ENCODE results near the gene UTS2R. TPM values are rescaled to one million over a fixed set of nuclear protein-coding genes. Genes with fewer than 3 reads are reported as not detected.

Gene UTS2R
- total RNA-seq, 1 donor from 2014 or later: 5.8 TPM

DNA sequence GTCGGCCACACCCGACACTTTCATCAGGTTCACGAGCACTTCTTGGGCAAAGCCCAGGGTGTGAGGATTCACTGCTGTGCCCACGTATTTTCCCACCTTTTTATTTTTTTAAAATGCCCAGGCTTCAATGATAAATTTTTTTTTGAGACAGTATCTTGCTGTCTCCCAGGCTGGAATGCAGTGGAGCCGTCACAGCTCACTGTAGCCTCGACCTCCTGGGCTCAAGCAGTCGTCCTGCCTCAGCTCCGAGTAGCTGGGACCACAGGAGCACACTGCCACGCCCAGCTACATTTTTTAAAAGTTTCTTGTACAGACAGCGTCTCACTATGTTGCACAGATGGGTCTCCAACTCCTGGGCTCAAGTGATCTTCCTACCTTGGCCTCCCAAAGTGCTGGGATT, 17.8 kb downstream of the UTS2R start:
- no peak for DNase-seq

DNA sequence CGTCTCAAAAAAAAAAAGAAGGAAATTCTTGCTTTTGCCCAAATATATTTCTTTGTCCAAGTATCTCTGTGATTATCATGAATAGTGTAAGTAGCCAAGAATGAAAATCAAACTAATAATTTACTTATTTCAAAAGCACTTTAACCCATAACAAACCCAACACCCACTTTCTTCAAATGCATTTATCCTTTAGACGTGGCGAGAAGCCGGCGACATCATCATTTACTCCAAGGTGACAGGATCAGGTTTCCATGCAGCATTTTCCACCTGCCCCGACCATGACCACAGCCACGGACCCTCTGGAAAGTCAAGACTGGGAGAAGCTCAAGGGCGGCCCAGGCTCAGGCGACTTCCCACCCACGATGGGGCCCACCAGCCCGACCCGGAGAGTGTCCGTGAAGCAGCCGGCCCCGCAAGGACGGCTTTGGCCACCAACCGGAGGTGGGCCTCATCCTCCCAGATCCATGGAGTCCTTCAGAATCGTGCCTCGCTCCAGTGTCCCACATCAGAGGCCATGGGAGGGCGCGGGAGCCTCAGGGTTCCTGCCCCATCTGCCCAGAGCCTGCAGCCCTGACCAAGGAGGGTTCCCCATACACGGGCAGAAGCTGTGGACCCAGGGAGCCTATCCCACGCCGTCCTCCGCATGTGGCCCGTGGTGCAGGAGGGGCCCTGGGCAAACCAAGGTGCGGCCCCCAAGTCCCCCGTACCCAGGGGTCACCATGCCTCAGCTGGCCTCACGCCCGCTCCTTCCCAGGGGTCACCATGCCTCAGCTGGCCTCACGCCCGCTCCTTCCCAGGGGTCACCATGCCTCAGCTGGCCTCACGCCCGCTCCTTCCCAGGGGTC, 18.7 kb downstream of the UTS2R start:
- DNase-seq: no peak

DNA sequence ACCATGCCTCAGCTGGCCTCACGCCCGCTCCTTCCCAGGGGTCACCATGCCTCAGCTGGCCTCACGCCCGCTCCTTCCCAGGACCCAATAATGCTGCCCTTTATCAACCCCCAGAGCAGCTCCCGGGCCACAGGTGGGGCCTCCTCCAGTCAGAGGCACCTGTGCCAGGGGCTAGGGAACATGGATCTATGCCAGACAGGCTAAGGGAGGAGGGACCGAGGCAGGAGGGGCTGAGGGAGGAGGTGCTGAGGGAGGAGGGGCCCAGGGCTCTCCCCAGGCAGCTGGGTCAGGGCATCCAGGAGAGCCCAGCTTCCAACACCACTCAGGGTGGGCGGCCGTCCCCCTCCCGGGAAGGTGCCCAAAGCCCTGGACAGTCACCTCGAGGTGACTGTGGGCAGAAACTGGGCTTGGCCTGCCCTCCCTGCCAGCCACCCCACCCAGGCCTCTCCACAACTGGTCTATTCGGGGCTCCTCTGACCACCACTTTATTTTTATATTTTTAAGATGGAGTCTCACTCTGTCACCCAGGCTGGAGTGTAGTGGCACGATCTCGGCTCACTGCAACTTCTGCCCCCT, 19.4 kb downstream of the UTS2R start:
- DNase-seq: no peak

DNA sequence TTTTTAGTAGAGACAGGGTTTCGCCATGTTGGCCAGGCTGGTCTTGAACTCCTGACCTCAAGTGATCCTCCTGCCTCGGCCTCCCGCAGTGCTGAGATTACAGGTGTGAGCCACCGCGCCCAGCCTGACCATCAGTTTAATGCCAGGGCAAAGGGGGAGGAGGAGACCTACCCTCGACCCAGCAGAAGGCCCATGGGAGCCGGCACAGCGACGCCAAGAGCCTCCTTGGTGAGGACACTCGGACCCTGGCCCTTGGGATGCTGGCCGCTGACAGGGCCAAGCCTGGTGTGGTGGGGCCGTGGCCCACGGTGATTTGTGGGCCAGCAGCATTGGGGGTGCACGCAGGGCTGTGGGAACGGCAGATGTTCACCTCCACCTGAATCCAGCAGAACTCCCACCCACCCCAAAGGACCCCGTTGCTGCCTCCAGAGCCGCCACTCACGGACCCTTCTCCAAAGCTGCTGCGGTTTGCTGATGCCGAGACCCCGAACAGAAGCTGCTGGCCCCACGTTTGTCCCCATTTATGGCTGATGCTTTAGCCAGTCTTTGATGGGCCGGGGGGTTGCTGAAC, 20.0 kb downstream of the UTS2R start:
- DNase-seq: no peak

DNA sequence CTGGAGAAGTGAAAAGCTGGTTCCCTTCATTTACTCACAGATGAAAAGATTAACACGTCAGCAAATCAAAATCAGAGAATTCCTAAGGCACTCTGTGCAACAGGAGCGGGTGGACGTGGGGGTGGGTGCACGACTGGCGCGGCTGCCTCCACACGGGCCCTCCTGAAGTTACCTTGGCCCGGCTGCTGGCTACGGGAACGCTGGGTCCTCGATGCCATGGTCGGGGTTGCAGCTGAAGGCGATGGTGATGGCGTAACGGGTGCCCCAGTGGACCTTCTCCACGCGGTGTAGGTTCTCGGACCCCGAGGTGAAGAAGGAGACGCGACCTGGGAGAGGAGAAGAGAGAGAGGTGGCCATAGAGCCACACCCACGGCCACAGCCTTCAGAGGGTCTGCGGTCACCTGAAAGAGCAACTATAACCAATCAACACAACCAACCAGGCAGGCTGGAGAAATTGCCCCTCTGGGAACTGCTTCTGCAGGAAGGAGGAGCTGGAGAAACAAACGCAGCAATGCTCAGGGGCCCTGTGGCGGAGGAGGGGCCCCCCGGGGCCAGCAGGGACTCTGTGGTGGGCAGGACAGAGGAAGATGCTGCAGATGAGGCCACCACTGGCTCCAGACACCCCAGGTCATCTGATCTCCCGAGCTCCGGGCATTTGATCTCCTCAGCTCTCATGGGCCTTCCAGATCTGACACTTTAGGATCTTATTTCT, 20.8 kb downstream of the UTS2R start:
- DNase-seq: no peak

DNA sequence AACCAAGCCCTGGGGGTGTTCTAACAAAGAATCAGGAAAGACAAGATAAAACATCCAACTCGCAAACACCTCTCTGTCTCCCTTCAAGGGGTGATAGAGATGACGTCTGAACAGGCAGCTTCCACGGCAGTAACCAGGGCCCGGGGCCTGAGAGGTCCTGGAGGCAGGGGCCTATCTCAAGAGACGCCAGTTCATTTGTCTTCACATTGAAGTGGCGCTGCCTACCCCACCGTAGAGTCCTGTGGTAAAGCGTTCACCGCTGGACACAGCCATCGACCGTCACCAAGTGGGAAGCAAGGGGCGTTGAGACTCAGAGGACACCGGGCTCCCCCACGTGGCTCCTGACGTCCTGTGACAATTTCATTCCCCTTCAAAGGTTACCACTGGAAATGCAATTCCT, 21.4 kb downstream of the UTS2R start:
- DNase-seq: no peak

DNA sequence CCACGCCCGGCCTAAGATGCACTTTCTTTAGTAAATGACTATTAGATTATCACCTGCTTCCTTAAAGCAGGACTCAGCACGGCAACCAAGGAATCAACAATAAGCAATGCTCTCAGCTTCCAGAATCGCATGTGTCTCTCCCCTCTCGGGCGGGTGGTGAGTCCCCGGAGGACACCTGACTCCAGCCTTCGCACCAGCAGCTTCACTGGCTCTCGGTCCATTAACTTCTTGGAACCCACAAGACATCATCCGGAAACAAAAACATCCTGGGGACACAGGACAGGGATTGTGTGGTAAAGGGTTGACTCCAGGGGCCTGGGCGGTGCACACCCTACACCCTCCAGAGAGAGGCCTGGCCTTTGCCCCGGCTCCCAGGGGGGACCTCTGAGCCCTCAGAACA, 22.7 kb downstream of the UTS2R start:
- DNase-seq: no peak

DNA sequence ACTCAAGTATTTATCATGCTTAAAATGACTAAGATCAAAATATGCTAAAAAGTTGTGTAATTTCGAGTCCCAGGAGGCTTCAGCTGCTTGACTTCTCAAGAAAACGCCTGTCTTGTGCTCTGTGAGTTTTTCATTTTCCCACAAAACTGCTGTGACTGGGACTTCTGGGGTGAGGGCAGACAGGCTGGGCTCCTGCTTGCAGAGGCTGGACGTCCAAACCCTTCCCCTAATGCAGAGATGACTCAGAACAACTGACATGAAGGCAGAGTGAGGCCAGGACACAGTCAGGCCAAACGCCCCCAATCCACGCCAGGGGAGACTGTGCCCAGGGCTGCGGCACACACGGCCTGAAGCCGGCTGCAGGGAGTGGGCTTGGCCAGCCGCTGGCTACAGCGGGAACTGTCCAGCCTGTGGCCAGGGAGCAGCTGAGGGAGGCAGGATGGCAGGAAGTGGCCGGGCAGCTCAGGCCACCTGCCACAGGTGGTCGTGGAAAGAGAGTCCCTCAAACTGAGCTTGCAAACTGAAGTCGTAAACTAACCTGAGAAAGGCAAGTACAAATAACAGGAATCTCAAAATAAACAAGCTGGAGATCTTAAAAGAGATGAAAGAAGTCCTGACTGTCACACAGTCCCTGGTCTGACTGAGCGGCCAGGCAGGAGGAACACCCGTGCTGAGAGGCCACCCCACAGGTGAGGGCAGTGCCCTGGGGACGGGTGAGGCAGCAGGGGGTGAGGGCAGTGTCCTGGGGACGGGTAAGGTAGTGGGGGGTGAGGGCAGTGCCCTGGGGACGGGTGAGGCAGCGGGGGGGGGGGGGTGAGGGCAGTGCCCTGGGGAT, 25.3 kb downstream of the UTS2R start:
- DNase-seq: no peak

DNA sequence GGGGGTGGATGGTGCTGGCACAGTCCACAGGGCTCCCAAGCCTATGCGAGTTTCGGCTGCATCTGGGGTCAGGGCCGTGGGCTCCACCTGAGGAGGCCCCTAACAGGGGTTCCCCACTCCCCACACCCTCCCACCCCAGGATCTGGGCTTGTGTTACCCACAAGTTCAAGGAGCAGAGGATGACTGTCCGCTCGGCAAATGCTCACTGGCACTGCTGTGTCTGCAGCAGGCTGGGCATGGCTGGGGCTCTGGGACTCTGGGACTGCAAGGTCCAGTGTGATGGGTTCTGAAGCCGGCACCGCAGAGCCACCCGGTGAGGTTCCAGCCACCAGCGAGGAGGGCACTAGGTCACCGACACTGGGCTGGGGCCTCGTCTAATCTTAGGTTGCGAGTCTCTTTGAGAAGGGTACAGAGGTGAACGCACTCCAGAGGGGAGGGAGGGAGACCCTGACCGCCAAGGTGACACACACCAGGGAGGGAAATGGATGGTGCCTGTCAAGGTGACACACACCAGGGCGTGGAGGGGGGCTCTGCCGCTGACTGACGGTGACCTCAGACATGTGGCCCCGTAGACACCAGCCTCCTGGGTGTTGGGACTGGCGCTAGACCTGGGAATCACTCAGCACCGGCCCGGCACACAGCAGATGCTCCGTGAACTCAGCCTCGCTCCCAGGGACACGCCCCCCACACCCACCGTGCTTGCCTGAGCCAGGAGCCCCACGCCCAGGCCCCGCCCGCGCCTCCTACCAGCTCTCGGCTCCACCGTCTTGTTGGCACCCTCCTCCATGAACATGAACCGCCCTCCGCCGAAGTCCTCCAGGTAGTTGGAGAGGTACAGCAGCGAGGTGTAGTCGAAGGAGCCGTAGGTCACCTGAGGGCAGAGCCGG, 26.1 kb downstream of the UTS2R start:
- DNase-seq: no peak

DNA sequence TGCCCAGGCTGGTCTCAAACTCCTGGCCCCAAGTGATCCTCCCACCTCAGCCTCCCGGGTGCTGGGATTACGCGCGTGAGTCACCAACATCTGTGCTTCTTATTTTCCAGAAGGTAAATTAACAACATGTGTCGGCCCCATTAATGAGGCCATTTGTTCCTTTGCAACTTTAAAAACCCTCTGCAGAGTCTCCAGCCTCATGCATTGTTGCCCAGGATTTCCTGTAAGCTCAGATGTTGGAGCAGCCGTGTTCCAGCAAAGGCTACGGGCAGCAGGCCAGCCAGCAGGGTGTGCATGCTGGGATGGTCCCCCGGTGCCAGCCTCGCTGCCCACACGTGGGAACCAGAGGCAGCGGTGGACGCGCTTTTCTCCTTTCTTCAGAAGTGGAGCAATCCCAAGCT, 27.5 kb downstream of the UTS2R start:
- DNase-seq: peak; percentile 96

DNA sequence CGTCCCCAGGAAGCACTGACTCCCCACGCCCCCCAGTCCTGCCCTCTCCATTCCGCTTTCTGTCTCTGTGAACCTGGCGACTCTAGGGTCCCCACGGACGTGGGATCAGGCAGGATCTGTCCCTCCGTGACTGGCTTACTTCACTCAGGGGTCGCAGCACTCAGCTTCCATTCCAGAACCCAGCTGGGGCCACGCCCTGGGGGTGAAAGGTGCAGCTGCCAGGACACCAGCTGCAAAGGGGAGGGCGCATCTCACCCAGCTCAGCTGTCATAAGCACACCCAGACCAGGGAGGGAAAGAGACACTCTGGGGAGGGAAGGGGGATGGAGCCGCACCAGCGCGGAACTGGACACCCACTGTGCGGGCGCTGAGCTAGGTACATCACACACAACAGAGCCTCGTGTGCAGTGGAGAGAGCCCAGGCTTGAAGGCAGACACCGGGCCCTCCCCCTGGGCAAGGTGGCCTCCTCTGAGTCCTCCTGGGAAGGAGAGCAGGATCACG, 28.1 kb downstream of the UTS2R start:
- peak; percentile 94 for DNase-seq

DNA sequence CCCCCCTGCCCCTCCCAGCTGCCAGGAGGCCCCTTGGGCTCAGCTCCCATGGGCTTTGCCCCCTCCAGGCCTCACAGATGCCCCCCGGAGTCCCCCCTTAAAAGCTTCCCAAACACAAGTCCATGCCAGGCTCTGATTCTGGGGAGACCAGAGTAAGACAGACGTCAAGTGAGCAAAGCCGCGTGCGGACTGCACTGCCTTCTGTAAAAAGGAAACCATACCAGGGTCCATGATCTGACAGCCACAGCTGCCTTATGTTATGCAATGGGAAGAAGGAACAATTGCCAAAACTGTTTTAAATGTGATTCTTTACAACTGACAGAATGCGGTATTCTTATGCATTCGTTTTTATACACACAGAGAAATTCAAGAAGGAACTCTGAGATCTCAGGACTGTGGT, 28.6 kb downstream of the UTS2R start:
- peak; percentile 86 for DNase-seq

DNA sequence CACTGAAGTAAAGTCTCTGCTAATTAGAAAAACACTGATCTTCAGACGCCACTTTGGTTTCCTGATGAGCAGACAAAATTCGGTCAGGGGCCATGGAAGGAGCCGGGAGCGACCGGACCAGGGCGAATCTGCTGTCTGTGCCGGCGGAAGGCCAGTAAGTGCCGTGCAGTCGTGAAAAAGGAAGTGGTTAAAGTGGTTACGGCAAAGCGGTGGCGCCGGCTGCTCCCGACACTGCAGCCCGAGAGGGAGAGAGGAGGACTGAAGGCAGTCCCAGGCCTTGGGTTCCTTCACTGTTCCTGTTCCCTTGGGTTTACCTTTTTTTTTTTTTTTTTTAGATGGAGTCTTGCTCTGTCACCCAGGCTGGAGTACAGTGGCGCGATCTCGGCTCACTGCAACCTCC, 29.3 kb downstream of the UTS2R start:
- no peak for DNase-seq

DNA sequence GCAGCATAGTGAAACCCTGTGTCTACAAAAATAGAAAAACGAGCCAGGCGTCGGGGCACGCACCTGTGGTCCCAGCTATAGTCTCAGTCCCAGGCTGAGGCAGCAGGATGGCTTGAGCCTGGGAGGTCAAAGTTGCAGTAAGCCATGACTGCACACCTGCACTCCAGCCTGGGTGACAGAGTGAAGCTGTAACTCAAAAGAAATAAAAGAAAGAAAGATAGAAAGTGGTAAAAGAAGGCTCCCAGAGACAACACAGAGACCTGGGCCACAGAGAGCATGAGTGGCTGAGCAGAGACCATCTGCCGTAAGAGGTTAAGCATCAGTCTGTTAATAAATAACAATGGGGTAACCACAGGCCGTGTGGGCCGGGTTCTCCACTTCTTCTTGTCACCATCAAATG, 31.3 kb downstream of the UTS2R start:
- no peak for DNase-seq

DNA sequence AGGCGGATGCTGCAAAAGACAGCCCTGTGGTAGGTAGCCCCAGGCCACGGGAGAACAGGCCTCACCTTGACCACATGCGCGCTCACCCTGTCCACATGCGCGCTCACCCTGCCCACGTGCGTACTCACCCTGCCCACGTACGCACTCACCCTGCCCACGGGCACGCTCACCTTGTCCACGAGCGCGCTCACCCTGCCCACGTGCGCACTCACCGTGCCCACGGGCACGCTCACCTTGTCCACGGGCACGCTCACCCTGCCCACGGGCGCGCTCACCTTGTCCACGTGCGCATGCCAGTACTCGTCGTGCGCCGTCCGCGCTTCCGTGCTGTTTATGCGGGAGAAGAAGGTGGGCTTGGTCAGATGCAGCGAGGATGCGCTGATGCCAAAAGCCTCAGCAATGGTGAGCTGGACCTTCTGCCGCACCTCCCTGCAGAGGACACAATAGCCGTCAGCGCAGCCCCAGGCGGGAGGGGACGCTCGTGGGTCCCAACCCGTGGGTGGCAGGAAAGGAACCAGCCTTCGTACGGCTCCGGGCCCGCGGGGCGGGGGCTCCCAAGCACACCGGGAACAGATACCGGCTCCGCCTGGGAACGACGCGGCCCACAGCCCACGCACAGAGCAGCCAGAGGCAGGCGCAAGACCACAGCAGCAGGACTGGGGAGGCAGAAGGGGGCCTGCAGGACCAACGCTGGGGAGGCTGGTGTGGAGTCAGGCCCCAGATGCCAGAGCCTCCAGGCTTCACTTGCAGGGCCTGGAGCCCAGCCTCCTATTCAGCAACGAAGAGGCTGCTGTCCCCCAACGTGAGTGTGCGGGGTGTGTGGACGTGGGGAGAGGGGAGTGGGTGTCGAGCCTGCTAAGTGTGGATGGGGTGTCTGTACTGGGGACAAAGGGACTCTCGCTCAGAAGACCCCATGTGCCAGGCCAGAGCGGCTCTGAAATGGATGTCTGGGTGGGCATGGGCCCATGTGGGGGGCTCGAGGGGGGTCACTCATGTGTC, 32.4 kb downstream of the UTS2R start:
- no peak for DNase-seq

DNA sequence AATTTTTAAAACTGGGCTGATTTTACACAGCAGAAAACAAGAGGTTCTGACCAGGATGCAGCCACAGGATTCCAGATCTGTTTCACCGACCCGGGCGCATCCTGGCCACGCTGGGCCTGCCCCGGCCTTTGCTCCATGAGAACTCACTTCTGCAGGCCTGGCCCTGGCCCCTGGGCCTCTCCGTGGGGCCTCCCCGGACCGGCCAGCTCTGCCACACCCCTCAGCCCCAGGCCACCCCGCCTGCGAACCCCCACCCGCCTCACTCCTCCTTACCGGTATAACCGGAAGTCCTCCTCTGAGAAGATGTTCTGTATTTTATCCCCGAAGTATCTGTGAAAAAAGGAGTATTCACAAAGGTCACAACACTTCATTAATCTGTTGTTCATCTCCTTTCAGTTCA, 33.5 kb downstream of the UTS2R start:
- no peak for DNase-seq

DNA sequence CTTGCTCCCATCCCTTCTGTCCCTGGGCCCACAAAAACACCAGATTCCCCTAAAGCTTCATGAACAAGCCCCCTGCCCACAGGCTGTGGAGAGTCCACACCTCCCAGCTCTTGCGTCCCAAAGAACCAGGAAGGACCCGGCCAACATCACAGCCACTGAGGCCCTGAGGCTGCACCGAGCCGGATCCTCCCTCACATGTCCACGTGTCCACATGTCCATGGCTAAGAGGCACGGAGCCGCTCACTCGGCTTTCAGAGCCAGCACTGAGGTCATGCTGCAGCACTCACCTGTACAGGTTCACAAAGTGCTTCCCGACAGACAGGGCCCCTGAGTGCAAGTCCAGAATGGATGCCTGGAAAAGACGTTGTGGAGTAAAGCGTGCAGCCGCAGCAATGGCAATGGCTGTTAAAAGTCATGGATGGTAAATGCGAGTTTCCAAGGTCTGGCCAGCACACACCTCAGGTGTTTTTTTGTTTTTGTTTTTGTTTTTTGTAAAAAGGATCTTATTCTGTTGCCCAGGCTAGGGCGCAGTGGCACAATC, 34.6 kb downstream of the UTS2R start:
- DNase-seq: no peak

DNA sequence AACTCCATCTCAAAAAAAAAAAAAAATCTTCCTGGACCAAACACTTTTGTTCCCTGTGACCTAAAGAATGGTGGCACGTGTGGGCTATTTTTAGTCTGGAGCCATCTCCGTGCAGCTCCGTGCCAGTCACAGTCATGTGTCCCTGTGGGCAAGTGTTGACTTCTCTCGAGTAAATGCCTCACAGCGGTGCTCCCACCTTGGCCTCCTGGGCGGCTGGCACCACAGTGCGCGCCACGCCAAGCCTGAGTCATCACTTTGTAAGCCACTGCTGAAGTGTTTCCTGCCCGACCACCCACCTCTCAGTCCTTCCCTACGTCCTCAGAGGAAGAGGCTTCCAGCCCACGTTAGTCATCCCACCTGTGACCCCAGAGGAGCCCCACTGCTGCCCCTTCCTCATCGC, 35.7 kb downstream of the UTS2R start:
- DNase-seq: peak; percentile 58

DNA sequence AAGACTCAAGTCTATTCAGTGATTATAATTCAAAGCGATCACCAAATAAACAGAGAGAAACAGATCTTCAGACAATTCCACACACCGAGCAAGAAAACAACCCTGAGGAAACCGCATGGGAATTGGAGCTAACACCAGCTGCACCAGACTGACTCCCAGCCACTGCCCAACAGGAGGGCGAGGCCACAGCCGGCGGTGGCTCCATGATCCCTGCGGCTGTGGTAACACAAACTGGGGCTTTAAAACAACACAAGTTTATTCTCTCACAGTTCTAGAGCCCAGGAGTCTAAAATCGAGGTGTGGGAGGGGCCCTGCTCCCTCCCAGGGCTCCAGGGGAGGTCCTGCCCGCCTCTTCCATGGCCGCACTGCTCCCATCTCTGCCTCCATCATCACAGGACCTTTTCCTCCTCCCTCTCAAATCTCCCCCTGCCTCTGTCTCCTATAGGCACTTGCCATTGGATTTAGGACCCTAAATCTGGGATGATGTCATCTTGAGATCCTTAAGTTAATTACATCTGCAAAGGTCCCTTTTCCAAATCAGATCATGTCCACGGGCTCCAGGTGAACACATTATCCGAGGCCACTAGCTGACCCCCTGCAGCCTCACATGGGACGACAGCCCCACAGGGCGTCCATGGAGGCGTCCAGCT, 36.8 kb downstream of the UTS2R start:
- peak; percentile 70 for DNase-seq
